HCEC 1CT (cell line): ENCODE results near the gene PCYOX1L.

Source experiments
- DNase-seq: peaks from one replicate; pipeline ENCODE4 v3.0.0-alpha.2; 2017

PCYOX1L gene

DNA sequence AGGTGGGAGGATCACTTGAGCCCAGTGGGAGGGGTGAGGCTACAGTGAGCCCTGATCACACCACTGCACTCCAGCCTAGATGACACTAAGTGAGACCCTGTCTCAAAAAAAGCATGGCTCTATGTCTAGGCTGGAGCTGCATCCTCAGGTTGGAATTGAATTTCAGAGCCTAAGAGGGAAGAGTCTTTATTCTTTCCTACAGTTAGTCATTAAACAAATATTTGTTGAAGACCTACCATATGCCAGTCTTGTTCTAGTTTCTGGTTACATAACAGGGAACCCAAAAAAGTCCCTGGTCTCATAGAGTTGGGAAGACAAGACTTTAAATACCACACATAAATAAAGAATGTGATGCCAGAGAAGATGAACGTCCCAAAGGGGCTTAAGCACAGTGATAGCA, 19.5 kb upstream of the PCYOX1L start:
- DNase-seq: no peak

DNA sequence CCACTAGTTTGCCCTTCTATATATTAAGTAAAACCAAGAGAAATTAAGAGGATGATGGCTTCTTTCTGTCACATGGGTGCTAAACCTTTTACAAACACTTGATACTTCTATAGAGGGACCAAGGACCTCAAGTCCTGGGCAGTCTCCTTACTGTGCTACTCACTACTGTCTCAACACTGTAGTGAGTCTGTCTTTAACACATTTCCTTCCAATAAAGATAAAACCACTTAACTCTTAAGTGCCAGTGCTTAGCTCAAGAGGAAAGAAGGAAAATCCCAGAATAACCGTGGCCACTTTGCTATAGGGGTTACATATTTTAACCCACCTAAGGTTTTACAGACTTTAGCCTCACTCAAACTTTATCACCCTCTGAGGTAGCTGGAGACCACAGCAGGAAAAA, 16.9 kb upstream of the PCYOX1L start:
- DNase-seq: no peak

DNA sequence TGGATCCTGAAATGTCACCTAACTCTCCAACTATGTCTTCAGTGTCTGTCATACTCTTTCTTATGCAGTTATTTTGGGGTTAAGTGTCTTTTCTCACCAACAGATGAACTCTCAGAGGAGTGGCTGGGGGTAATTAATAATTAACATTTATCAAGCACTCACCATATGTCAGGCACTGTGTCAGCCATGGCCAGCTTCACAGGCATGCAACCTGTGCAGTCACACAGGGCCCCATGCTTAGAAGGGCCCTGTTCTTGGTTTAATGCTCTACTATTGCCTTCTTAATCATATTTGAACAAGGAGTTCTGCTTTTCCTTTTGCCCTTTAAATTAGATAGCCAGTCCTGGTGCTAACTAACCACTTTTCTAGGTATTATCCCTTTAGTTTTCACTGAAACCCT, 16.0 kb upstream of the PCYOX1L start:
- no peak for DNase-seq

DNA sequence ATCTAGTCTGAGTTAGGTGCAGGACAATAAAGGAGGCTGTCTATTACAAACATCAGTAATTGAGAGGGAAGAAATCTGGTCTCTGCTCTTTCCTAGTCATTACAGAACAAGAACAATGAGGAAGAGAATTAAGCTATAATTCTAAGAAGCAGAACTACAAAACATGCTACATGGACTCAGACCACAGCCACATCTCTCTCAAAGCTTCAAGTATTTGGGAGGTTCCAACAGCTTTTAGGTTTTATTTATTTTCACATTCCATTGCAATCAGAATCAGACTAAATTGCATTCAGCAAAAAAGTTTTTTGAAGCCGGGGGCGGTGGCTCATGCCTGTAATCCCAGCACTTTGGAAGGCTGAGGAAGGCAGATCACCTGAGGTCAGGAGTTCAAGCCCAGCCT, 13.7 kb upstream of the PCYOX1L start:
- no peak for DNase-seq

DNA sequence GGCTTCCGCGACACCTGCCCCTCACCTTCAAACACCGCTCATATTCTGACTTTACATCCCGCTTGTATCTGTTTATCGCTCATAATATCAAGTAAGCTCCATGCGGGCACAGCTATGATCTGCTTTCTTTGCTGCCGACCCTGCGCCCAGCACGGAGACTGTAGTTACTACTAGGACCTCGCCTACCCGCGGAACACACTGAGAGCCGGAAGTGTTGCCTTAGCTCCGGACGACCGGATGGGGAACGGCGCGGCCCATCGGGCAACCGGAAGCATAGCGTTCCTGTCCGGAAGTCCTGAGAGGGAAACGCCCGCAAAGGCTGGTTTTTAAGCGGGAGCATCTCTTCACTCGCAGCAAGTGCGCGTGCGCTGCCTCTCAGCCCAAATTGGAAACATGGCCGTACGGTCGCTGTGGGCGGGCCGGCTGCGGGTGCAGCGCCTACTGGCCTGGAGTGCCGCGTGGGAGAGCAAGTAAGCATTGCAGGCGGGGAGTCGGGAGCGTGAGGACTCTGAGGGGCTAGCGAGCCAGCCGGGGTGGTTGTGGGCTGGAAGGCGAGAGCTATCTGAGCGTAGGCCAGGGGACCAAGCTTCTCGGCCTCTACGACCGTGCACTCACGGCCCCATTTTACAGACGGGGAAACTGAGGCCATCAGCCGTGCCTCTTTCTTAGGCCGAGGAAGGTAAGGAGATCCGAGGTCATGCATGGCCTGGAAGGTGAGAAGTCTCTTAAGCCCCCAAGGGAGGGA, 12.5 kb upstream of the PCYOX1L start, which contains the start of gene GRPEL2:
TSS of gene GRPEL2 (plus strand) at position 353 of the 745 bp plus-strand sequence. CDS start at position 394, 41 bp downstream.
- peak; percentile 98 for DNase-seq

DNA sequence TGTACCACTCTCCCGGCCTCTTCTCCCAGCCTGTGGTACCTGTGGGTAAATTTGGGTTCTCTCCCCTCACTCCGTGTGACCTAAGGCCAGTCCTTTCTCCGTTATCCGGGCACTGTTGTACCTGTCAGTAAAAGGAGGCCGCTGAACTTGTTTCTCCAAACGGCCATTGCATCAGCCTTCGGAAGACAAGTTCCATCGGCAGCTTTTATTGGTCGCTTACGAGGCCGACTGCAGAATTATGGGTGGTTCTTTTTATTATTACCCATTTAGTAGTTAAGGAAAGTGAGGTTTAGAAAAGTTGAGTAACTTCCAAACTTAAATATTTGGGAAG, 12.0 kb upstream of the PCYOX1L start:
- peak; percentile 24 for DNase-seq

DNA sequence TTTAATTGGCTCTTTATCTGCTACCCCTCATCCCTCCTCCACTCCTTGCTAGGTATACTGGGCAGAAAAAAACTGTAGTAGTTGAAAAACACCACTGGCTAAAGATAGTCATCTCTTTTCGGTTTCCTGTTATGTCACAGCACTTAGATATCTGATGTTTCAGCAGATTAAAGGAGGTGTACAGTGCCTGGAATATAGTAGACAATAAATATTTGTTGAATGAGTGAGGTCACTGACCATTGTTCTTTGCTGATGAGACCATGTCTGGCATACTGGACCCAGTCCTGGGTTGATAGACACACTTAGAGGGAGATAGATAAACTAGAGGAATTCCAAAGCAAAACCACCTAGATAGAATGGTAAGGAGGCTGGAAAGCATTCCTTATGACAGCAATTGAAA, 9.3 kb upstream of the PCYOX1L start:
- DNase-seq: no peak

DNA sequence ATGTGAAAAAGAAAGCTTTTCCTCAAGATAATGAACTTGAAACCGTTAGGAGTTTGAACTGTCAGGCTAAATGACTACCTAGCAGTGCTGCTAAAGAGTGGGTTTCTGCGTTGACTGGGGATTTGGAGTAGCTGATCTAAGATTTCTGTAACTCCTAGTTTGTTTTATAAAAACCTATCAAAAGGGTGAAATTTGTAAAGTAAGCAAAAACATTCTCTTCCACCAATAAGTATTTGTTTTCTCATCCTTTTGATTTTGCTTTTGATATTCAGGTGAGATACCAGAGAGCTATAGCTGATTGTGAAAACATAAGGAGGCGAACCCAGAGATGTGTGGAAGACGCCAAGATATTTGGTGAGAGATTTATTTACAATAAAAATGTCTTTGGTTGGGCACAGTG, 8.5 kb upstream of the PCYOX1L start:
- DNase-seq: no peak

DNA sequence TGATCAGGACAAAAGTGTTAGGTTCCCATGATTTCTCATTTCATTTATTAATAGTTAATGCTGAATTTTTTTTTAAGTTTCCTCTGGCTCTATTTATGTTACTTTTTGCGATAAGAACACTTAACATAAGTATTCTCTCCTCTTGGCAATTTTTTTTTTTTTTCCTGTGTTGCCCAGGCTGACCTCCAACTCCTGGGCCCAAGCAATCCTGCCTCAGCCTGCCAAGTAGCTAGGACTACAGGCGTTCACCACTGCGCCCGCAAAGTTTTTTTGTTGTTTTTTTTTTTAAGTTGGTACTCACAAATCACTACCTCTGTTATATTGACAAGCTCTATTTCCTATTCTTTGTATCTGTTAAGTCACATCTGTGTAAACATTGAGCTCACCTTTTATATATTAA, 5.7 kb upstream of the PCYOX1L start:
- no peak for DNase-seq

DNA sequence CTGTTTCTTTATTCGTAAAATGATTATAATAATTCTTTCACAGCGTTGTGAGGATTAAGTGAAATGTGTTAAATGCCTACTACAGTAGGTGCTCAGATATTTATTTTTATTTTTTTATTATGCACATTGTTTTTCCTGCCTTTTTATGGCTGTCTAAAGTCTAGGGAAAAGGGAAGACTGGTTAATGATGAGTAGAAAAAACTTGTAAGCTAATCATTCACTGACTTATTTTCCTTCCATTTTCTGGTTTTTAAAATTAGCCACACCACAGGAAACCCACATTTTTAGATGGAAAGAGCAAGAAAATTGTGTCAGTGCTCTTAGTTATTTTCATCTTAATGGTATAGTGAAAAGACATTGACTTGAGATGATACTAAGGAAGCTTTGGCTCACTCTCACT, 3.9 kb upstream of the PCYOX1L start:
- no peak for DNase-seq

DNA sequence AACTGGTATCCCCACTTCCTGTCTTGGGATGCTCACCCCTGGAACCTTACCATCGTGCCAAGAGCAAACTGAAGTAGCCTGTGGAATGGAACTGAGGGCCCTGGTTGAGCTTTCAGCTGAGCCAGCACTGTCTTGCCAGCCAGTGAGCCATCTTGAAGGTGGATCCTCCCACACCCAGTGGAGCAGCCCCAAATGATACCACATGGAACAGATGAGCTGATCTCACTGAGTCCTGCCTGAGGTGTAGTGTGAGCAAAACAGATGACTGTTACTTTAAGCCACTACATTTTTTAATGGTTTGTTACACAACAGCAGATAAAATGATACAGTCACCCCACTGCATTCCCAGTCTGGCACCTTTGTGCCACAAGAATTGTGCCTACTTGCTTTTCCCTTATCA, 2.2 kb upstream of the PCYOX1L start:
- no peak for DNase-seq

DNA sequence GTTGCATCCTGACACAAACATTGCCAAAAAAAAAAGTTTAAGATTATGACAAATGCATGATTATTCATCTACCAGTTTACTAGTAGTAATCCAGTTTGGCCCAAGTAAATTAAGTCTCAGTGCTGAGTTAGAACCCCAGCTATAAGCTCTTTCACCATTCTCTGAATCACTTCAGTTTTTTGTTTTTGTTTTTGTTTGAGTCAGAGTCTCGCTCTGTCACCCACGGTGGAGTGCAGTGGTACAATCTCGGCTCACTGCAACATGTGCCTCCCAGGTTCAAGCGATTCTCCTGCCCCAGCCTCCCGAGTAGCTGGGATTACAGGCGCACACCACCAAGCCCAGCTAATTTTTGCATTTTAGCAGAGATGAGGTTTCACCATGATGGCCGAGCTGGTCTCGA, 1.5 kb upstream of the PCYOX1L start:
- DNase-seq: peak; percentile 22

DNA sequence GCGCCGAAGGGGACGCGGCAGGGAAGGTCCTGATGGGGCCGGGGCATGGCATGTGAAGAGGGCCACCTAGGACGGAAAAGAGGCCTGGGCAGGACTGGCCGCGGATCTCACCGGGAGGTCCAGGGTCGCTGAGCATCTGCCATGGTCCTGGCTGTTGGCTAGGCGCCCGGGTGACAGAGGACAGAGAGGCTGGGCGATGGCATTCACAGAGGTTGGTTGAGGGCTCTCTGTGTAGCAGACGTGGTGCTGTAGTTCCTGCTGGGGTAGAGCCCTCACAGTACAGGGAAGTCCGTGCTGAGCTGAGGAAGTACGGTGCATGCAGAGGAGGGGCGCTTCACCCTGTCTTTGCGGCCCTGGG, 427 bp downstream of the PCYOX1L start:
- DNase-seq: no peak

DNA sequence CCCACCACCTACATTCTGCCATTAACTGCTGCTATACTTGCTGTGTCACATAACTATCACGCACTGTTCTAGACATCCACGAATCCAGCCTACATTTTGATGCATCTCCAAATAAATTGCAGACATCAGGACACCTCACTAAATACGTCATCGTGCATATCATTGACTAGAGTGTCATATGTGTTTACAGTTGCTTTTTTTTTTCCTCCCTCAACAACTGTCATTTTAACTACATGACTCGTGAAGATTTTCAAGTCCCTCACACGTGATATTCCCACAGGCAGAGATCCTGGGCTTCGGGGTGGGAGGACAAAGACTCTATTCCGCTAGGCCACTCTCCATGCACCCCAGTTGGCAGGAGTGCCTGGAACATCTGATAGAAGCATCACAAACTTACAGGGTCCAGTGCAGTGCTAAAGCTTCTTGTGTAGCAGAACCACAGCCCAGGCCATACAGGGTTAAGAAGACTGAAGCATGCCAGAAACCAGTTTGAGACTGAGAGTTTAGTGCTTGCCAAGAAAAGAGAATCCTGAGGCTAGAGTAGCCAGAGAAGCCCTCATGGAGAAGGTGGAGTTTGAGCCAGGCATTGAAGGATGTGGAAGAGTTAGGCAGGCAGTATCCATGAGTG, 1.1 kb downstream of the PCYOX1L start:
- DNase-seq: peak; percentile 31

DNA sequence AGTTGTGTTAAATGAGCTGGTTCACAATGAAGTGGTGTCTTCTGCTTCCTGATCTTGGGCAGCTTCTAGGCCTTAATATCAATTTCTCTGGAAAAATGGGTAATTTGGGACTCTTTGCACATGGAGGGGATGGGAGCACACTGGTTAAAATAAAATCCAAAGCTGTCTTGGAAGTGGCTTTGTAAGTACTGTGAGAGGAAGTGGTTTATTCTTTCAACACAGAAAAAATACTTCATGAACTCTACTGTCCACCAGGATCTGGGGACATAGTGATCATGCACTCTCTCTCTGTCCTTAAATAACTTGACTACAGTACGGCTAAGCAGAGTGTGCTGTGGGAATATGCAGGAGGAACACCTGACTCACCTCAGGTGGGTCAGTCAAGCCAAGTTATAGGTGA, 2.4 kb downstream of the PCYOX1L start:
- no peak for DNase-seq

DNA sequence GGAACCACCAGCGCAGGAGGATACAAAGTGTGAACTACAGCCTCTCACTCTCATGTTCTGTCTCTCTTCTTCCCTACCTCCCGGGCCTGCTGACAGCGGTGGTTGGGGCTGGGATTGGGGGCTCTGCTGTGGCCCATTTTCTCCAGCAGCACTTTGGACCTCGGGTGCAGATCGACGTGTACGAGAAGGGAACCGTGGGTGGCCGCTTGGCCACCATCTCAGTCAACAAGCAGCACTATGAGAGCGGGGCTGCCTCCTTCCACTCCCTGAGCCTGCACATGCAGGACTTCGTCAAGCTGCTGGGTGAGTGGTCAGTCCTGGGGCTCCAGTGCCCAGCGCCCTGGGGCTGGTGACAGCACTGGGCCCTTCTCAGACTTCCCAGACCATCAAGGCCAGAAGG, 4.7 kb downstream of the PCYOX1L start:
- no peak for DNase-seq

DNA sequence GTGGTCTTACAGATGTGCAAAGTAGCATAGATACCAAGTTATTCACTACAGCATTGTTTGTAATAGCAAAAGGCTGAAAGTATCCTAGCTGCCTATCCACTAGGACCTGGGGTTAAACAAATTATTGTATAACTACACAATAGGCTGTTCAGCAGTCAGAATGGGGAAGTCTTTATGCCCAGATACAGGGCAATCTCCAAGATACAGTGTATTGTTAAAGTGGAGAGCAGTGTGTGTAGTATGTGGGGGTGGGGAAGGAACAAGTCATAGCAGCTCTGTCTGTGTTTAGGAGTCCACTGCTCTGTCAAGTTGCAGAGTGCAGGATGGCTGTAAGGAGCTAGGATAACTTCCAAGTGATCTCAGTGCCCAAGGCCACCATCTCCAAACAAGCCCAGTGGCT, 5.5 kb downstream of the PCYOX1L start:
- DNase-seq: no peak

DNA sequence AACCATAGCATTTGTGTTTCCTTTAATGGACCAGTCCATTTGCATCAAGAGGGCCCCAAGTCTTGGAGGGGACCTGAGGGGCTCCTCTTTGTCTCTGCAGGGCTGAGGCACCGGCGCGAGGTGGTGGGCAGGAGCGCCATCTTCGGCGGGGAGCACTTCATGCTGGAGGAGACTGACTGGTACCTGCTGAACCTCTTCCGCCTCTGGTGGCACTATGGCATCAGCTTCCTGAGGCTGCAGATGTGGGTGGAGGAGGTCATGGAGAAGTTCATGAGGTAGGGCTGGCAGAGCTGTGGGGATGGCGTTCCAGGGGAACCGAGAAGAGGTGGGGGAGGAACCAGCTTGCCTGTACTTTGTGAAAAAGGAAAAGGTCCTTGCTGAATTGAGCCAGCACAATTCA, 6.1 kb downstream of the PCYOX1L start:
- no peak for DNase-seq

DNA sequence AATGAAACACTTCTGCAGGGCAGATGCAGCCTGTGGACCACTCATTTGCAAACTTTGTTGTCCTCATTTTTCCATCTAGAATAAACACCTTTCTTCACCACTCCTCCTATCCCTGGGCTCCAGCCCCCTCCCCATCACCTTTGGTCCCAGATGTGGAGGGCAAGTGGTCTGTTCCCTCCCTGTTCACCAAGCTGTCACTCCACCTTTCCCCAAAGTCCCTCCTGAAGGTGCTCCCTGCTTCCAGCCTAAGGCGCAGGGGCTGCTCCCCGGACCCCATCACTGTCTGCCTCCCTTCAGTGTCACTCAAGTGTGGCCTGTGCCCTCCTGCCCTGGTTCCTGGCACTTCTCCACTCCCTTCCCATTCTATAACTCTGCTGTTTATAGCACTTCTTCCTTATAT, 6.9 kb downstream of the PCYOX1L start:
- no peak for DNase-seq

DNA sequence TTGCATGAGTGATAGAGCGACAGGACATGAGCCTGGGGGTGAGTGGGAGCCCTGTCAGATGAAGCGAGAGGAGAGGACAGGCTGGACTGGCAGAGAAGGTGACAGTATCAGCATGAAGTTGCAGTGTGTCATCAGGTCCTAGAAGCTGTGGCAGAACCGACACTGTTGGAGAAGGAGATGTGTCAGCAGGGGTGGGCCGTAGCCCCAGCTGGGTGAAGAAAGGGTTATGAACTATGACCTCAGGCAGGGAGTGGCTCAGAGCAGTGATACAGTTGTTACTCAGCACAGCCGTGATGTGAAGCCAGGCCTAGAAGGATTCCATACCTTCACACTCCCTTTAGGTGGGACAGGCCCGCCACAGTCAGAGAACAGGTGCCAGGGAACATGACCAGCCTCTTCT, 7.6 kb downstream of the PCYOX1L start:
- no peak for DNase-seq

DNA sequence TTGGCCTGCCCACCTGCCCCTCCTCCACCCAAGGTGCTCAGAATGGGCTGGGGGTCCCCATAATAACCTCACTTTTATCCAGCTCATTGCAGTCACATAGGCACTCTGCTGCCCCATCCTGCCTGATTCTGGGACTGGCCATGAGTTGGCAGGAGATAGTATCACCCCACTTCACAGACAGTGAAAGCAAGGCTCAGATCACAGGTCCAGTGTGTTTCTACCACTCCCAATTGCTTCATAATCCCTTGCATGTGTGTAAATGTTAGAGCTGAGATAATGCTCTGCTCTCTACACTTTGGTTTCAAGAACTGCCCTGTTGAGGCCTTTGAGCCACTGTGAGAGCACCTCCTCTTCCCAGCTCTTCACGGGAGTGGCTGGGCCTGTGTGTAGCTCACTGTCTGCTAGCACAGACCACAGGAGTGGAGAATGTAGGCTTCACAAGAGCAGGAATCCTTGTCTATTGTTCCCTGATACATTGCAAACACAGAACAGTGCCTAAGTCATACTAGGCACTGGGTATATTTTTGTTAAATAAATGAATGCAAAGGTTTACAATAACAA, 8.4 kb downstream of the PCYOX1L start:
- no peak for DNase-seq

DNA sequence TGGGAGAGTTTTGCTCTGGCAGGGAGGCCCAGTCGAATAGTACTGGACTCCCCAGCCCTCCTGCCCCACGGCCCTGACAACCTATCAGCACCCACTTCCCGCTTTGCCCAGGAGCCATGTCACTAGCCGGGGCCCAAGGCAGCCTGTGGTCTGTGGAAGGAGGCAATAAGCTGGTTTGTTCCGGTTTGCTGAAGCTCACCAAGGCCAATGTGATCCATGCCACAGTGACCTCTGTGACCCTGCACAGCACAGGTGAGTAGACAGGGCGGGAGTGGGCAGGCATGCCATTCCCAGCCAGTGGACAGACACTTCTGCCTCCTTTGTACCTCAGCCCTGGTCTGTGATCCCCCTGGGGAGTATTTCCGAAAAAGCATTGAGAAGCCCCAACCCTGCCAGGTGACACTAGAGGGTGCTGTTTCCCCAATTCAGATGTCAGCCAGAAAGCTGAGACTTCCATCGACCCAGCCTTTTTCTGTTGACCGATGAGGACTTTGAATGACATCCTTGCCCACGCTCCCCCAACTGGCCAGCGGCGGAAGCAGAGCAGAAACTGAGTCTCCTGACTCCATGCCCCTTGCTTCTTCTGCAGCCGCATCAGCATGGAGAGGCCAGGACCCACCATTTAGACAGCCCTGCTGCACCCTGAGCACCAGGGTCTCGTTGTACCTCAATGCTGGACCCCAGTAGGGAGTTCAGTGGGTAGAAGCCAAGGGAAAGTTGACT, 9.6 kb downstream of the PCYOX1L start:
- peak; percentile 78 for DNase-seq

DNA sequence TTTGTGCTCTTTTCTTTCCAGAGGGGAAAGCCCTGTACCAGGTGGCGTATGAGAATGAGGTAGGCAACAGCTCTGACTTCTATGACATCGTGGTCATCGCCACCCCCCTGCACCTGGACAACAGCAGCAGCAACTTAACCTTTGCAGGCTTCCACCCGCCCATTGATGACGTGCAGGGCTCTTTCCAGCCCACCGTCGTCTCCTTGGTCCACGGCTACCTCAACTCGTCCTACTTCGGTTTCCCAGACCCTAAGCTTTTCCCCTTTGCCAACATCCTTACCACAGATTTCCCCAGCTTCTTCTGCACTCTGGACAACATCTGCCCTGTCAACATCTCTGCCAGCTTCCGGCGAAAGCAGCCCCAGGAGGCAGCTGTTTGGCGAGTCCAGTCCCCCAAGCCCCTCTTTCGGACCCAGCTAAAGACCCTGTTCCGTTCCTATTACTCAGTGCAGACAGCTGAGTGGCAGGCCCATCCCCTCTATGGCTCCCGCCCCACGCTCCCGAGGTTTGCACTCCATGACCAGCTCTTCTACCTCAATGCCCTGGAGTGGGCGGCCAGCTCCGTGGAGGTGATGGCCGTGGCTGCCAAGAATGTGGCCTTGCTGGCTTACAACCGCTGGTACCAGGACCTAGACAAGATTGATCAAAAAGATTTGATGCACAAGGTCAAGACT, 10.3 kb downstream of the PCYOX1L start:
- no peak for DNase-seq

DNA sequence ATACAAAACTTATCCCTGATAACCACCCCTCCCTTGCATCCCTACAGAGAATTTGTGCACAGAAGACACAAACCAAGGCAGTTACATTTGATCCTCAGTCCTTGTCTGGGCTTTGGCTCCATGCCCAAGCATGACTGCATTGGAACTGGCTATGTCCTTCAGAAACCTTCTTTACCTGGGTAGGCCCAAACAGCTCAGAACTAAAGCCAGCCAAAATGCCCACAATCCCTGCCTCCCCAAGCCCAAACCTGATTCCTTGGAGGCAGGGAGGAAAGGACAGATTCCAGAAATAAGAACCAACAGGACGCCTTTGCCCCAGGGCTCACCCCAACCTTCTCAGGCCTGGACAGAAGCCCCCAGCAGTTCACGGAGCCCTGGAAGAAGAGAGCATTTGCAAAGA, 13.0 kb downstream of the PCYOX1L start:
- DNase-seq: no peak
